Suppressor macrophage (primary cell): ENCODE measurements around the gene KPNA1.

Experiments used
- DNase-seq, 4 experiments: peaks; one replicate each; pipeline ENCODE4 v3.0.0-alpha.2; 2020 to 2022

The KPNA1 gene

DNA sequence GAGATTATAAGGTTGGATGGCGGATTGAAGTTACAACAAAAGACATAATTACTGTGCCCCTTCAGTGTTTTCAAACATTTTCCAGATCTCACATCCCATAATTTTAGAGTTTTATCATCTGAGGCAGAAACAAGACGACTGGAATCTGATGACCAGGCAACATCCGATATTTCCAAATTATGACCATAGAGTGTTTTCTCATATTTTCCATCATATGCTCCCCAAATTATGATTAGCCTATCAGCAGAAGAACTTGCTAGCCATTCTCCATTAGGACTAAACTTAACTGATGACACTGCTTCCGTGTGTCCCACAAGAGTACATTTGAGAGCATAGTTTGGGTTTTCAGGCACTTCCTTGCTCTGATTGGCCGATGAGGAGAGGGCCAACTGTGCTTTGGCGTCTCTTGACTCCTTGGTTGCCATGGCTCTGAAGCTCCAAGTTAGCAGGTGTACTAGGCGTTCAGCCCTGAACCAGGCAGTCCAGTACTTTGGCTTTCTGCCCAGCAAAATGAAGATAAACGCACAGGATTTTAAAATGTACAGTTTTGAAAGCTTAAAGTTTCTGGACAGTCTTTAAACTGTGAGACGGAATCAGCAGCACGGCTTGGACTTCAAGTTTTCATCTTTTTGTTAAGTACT is 99.5 kb downstream of the KPNA1 start:
- DNase-seq, result peak; percentile 34 to 52 (median 44)

DNA sequence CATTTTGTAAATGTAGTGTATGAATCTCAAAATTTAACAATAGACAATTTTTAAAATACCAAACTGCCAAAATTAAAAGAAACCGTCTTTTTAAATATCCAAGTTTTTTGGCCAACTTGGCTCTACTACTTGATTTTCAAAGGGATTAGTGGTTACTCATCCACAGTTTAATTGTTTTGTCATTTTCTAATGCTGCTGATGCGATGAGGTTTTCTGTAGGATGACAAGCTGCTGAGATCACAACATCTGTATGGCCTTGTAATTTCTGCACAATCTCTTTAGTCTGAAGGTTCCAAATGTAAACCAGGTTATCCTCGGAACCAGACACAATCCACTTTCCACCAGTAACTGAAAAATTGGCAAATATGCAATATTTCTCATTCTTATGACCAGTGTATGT is 100.3 kb downstream of the KPNA1 start:
- DNase-seq, result no peak

DNA sequence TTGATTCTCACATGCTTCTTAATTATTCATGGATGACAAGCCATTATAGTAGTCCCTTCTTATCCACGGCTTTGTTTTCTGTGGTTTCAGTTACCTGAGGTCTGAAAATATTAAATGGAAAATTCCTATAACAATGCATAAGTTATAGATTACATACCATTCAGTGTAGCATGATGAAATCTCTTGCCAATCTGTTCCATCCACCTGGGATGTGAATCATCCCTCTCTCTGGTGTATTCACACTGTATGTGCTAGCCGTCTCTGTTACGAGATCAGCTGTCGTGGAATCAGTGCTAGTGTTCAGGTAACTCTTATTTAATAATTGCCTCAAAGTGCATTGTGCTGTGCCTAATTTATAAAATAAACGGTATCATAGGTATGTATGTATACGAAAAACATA is 104.1 kb downstream of the KPNA1 start:
- no peak for DNase-seq

DNA sequence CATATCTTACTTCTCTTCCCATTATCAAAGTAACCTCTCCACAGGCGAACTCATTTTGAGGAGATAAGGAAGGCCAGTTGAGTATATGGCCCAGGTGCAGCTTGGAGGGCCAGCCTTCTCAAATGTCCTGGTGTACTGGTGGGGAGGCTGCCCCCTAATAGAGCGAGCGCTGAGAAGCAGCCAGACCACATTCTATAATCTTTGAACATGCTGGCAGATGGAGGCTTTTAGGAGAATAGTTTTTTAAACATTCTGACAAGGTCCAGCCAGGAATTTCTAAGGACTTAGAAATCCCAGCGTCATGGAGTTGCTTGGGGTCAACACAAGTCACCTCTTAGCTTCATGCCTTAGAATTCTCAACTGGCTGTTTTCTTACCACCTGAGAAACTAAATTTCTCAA is 104.6 kb downstream of the KPNA1 start:
- DNase-seq, result no peak

DNA sequence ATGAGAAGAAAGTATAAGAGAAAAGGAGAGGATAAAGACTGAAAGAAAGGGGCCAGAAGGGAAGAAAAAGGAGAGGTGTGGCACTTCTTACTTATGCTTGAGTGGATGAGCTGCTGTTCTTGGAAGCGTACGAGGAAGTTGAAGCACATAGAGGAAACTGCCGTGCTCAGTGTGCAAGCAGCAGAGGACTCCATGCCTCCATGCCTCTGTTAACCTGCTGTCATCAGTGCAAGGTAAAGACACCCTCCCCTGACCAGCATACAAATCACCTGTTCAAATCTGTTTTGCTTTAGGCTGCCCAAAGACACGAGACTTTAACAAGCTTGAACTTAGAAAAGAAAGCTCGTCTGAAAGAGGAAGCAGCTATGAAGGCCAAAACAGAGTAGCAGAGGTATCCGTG is 105.3 kb downstream of the KPNA1 start:
- DNase-seq, result peak; percentile 36 to 71 (median 56)

DNA sequence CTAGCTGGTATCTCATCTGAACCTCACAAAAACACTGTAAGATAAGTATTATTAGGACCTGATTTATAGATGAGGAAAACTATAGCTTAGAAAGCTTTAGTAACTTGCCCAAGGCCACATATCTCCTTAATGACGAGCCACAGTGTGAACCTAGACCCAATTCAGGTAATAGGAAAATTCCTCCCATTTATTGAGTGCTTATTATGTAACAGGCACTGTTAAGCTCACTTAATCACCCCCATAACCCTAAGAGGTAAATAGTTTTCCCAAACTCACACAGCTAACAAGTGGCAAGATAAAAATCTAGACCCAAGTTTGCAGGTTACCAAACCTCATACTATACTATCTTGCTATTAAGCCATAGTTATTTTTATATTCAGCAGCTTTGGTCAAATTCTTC is 106.8 kb downstream of the KPNA1 start:
- no peak for DNase-seq

DNA sequence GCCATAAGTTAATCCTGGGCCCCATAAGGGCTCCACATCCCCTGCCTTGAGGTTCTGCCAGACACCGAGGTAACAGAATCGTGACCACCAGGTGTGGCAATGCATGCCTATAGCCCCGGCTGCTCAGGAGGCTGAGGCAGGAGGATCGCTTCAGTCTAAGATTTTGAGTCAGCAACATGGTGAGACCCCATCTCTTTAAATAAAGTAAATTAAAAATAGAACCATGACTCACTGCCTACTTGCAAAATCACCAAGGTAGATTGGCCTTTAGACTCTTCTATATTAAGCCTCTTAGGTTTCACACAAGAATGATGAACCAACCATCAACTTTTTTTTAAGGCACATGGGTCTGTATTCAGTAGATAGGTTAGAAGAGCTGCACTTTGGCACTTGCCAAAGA is 108.5 kb downstream of the KPNA1 start:
- DNase-seq, result no peak

DNA sequence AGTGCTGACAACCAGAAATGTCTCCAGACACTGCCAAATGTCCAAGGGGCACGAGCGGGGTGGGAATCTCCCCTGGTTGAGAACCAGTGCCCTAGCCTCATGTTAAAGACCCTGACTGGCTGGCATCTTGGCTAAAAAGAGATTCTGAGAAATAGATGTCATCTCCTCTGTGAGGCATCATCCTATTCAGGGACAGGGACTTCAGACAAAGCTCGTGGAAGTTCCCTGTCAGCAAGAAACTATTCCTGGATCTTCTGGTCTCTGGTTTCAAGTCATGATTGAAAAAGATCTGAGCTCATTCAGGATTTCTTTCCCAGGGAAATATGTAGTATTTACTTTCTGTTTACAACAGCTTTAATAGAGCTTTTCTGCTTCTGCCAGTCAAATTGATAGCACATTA is 109.7 kb downstream of the KPNA1 start:
- no peak for DNase-seq

DNA sequence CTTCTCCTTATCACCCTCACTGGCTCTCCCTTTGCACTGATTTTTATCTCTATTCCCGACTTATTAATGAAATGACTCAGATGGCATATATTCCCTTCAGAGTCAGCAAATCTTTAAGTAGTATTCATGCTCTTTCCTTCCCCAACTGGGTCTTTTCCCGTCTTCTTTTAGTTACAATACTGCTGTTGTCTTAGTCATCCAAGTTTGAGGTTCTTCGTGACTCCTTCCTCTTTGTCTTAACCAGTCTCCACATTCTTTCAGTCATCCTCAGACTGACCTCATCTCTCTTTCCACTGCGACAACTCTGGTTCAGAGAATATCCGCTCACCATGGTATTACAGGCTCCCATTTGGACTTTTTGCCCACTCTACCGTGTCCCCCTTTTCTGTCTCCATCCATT is 111.2 kb downstream of the KPNA1 start:
- peak; percentile 36 to 74 (median 52) for DNase-seq

DNA sequence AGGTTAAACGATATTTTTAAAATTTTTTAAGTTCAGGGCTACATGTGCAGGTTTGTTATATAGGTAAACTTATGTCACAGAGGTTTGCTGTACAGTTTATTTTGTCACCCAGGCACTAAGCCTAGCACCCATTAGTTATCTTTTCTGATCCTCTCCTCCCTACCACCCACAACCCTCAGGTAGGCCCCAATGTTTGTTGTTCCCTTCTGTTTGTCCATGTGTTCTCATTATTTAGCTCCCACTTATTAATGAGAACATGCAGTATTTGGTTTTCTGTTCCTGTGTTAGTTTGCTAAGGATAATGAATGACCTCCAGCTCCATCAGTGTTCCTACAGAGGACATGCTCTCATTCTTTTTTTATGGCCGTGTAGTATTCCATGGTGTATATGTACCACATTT is 115.8 kb downstream of the KPNA1 start:
- no peak for DNase-seq

DNA sequence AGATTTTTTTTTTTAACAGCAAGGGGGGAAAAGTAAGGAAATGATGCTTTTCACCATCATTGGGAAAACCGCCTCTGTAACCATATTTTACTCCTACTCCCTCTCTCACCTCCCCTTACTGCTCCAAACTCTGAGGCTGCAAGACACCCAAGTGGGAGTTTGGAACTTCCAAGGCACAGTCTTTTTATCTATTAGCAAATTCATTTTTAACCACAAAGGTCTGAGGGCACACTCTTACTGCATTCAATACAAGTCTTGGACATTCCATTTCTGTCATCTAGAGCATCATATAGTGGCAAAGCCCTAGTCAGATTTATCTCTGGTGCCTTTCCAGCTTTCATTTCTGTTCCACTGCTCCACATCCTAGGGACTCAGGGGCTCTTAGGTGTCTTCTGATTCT is 117.5 kb downstream of the KPNA1 start:
- DNase-seq, result no peak

DNA sequence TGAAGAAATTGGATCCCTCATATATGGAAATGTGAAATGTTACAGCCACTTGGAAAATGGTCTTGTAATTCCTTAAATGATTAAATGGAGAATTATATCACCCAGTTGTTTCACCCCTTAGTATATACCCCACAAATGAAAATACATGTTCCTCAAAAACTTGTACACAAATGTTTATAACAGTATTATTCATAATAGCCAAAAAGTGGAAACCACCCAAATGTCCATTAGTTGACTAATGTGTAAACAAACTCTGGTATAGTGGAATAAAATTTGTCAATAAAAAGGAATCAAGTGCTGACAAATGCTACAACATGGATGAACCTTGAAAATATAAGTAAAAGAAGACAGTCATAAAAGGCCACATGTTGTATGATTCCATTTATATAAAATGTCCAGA is 118.2 kb downstream of the KPNA1 start:
- no peak for DNase-seq

DNA sequence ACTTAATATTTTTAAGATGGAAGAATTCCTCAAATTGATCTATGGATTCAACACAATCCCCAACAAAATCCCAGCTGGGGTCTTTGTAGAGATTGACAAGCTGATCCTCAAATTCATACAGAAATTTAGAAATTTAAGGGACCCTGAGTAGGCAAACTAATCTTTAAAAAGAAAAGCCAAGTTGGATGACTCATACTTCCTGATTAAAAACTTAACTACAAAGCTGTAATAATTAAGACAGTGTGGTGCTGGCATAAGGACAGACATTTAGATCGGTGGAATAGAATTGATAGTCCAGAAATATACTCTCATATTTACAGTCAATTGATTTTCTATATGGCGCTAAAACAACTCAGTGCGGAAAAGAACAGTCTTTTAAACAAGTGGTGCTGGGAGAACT is 119.2 kb downstream of the KPNA1 start:
- no peak for DNase-seq

DNA sequence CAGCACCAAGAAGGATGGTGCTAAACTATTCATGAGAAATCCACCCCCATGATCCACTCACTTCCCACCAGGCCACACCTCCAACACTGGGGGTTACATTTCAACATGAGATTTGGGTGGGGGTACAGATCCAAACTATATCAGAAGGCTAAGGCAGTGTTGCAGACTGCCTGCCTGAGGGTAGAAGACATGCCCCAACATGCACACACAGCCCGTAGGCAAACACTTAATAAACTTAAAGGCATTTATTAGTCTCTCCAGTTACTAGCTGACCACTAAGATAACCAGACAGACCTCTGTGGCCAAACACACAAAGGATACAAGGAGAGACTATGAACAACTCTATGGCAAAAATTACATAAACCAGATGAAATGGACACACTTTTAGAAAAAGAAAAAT is 120.6 kb downstream of the KPNA1 start:
- DNase-seq, result no peak

DNA sequence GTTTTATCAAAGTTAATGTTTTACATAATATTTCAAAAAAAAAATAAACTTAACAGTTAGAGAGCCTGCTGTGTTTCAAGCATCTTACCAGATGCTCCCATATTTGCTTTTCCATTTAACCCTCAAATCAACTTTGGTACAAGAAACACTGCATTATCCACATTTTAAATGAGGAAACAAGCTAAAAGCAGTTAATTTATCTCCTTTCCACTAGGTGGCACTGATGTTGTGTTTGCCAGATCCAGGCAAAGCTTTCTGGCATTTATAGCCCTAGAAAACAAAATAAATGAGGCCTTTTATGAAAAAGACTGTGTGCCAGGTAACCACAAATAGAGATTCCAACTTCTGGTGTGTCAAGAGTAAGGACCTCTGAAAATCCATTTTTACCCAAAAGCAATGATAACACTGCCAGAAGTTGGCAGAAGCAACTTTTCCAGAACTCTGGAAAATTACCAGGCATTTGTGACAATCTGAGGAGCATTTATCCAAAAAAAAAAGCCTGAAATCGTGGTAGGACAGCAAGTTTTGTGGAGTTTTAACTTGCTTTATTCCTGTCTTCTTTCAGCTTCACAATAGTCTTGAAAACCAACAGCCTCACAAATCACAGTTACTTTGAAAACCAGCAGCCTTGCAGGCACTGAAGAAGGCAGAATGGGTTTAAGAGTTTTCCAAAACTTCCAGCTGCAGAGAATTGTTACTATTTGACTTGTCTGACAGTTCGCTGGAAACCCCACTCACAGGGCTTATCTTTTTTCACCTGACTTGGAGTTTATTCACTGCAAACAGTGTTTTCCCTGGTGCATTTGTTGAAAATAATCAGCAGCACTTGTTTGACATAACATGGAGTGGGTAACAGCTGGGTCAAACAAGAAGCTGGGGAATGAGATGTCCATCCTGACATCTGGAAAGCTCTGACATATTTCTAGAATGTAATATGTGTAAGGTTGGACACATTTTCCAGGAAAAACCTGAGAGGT is 121.6 kb downstream of the KPNA1 start:
- DNase-seq, result peak; percentile 32 to 83 (median 64)

DNA sequence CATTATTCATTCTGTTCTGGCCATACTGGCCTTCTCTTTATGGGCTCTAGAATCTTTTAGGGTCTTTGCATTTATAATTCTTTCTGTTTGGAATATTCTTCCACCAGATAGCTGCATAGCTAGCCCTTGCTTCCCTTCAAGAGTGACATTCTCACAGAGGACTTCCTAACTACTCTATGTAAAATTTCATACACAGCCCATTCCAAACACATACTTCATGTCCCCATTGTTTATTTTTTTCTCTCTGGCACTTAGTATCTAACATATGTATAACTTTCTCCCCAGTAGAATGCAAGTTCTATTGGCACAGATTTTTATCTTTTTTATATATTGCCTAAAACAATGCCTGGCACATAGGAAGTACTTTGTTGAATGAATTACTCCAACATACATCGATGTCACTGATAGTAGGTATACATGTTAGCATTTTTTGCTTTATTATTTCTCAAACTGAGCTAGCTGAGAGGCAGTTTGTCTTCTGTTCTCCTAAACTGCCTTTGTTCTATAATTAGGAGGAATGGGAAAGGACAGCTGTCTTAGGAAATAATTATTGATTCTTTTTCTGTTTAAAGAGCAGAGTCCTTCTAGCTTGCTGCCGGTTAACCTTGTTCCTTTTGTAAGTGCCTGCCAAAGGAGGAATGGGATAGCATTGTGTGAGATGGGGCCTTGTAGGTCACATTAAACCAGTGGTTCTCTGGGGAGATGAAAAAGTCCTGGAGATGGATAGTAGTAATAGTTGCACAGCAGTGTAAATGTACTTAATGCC is 122.9 kb downstream of the KPNA1 start:
- DNase-seq, result no peak

DNA sequence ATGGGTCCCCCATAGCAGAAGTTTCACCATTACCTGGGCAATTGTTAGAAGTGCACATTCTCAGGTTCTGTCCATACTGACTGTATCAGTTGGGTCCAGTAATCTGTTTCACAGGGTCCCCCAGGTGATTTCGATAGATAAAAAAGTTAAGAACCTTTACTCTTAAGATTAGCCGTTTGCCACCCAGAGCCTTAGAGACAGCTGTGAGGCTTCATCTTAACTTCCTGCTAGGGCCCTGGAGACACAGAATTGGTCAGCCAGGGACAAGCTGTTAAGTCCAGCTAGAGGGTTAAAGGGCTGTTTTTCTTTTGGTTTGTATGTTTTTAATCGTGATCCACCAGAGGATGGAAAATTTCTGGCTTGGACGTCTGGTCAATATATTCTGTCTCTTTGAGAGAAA is 124.1 kb downstream of the KPNA1 start:
- no peak for DNase-seq

DNA sequence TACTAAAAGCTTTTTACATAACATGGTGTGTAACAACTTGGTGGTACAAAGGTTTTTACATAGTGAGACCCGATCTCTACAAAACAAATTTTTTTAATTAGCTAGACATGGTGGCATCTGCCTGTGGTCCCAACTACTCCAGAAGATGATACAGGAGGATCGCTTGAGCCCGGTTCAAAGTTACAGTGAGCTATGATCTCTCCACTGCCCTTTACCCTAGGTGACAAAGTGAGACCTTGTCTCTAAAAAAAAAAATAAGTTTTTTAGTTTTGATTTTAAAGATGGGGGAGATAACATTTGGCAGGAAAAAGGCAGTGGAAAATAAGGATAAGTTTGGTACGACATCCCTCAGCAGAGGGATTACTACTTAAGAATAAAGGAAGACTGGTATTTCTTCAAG is 124.8 kb downstream of the KPNA1 start:
- DNase-seq, result no peak

DNA sequence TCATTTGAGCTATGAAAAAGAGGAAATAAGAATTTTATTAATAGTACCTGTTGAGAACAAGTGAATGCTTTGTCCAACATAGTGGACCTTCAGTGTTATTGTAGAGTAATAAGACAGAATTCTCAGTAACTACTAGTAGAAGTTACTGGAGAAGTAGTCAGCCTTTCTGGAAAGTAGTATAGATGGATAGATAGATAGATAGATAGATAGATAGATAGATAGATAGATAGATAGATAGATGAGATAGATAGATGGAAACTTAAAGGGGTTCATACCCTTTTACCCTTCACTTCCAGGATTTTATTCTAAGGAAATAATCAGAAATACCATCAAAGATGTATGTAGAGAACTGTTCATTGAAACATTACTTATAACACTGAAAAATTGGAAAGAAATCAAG is 125.5 kb downstream of the KPNA1 start:
- no peak for DNase-seq

DNA sequence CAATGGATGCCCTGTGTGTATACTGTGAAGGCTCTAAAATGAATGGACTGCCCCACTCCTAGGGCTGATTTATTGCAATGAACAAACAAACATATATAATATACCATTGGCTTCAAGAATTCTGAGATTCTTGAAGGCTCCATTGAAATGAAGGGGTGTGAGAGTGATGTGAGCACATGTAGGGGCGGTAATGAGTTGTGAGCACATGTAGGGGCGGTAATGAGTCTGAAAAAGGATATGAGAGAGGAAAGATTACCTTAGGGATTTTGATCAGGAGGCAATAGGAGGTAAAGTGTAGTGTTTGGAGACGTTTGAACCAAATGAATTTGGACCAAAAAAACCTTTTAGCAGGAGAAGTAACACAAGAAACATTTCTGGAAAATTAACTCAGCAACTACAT is 127.0 kb downstream of the KPNA1 start:
- no peak for DNase-seq

DNA sequence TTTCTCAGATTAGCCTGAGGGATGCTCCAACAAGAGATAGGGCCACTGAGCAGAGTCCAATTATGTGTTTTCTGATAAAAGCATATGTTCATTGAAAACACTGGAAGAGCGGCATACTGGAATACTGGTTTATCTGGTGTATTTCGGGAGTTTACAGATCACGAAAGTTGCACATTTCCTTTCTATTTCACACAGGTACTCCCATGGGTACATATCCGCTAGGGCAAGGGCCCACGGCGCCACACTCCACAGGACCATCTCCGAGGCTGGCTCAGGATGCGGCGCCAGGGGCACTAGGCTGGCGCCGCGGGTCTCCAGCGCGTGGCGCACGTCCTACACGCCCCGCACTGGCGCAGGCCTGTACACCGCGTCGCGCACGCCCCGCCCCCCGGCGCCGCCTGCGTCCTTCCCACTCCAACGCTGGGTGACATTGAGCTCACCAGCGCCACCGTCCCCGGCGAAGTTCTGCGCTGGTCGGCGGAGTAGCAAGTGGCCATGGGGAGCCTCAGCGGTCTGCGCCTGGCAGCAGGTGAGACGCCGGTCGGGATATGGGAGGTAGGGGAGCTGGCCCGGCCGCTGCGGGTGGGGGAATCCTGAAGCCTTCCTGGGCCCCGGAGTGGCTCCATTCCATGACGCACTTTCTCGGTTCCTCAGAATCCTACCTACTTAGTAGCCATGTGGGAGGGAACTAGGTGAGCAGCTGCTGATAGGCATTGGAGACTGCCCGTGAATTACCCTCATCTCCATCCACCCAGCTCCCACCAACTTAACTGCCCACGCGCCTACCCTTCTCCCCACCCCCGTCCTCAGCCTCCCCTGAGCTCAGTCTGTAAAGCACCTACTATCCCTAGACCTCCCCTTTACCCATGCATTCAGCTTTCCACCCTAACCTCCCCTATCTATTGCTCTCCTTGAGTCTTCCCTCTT is 130.7 kb downstream of the KPNA1 start, which contains the start of gene FAM162A:
TSS of gene FAM162A (plus strand) at position 412 of the 927 bp plus-strand sequence. CDS start at position 496, 84 bp downstream.
- peak; percentile 96 to 98 (median 97) for DNase-seq
